T-helper 2 cell (primary cell): ENCODE measurements around the gene NLRP9.
"Not testable (repeated sequence)": the region's sequence is repeated elsewhere in the genome, so short reads cannot be mapped to it uniquely, and the experiment has no call there.

Experiments used
- DNase-seq, 5 experiments: peaks; one replicate each; pipeline versions ENCODE4 v3.0.0 to v3.0.0-alpha.2; 2012 to 2022
- total RNA-seq, 2 donors: gene quantifications; one replicate each; lab custom pipeline; 2026; lab: John Stamatoyannopoulos, UW

NLRP9 gene
- total RNA-seq: 0 reads per million in 2 donors

DNA sequence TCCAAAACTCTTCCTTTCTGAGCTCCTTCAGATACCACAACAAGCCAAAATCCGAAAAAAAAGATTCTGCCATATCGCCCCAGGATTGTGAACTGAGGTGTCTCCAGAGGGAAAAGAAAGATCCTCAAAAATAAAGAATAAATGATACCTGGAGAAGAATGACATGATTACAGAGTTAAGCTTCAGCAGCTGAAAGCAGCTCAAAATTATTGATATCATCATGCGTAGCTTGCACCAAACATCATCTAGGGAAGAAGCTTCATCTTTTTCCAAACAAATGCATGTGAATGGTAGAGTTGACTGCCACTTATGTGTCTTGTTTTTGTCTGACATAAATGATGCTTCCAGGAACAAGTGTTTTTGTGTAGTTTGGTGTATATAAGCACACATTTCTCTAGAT is at the start of gene NLRP9:
NLRP9 (minus strand) TSS at position 101 of the 400 bp plus-strand sequence; CDS start at position 73, 28 bp downstream.
- DNase-seq: no peak

DNA sequence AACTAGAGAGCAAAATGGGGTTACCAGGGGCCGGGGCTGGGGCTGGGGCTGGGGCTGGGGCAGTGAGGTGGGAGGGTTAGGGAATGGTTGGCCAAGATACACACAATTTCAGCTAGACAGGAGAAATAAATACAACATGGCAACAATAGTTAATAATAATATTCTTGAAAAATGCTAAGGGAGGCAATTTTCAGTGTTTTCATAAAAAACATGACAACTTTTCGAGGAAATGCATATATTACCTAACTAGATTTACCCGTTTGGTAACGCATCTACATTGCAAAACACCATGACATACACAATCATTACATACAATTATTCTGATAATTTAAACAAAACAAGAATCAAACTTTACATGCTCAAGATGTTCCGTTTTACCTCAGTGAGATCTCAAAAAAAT is 42.9 kb upstream of the NLRP9 start:
- DNase-seq: no peak

DNA sequence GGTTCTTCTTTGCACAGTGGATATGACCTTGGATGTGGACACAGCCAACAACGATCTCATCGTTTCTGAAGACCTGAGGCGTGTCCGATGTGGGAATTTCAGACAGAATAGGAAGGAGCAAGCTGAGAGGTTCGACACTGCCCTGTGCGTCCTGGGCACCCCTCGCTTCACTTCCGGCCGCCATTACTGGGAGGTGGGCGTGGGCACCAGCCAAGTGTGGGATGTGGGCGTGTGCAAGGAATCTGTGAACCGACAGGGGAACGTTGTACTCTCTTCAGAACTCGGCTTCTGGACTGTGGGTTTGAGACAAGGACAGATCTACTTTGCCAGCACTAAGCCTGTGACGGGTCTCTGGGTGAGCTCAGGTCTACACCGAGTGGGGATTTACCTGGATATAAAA is 40.1 kb upstream of the NLRP9 start:
- DNase-seq: no peak

GRCh38 chr19:55777528-55777927 is 39.3 kb upstream of the NLRP9 start:
- no peak for DNase-seq

DNA sequence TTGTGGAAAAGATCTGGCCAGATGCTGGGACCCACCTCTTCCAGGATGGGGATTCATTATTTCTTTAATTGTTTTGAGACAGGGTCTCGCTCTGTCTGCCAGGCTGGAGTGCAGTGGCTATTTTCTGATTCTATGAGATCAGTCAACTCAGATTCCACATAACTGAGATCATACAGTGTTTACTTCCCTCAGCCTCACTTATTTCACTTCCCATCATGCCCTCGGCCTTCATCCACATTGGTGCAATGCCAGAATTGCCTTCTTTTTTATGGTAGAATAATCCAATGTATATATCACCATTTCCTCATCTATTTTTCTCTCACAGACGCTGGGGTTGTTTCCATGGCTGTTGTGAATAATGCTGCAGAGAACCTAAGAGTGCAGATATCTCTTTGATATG is 31.4 kb upstream of the NLRP9 start:
- not testable (repeated sequence) for DNase-seq

GRCh38 chr19:55768818-55769217 is 30.6 kb upstream of the NLRP9 start, which contains the start of gene RFPL4AL1:
TSS of gene RFPL4AL1 (plus strand) at chr19:55769118. CDS start at chr19:55771805, 2,687 bp downstream.
- DNase-seq: not testable (repeated sequence)

DNA sequence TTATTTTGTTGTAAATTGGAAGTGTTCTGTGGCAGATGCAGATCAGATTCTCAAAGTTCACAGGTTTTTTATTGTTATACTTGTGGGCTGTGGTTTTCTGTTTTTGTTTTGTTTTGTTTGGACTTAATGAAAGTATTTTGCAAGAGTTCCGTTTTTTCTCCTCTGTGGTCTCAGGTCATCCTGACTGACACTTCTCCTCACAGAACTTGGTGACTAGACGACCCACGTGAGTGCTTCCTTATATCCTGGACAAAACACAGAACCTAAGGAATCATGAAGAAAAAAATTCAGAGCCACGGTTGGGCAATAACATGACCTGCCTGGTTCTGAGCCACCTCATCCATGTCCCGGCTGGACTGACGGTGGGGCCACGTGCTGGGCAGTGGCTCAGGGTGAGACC is 28.3 kb upstream of the NLRP9 start:
- DNase-seq: no peak

GRCh38 chr19:55758797-55759196 is 20.6 kb upstream of the NLRP9 start, which contains the start of gene RFPL4A:
TSS of gene RFPL4A (plus strand) at chr19:55759097. CDS start at chr19:55761801, 2,704 bp downstream.
- DNase-seq: not testable (repeated sequence)

GRCh38 chr19:55756808-55757207 is 18.6 kb upstream of the NLRP9 start:
- DNase-seq: not testable (repeated sequence)

GRCh38 chr19:55753401-55753800 is 15.2 kb upstream of the NLRP9 start:
- no peak for DNase-seq

GRCh38 chr19:55750715-55751114 is 12.5 kb upstream of the NLRP9 start:
- no peak for DNase-seq

DNA sequence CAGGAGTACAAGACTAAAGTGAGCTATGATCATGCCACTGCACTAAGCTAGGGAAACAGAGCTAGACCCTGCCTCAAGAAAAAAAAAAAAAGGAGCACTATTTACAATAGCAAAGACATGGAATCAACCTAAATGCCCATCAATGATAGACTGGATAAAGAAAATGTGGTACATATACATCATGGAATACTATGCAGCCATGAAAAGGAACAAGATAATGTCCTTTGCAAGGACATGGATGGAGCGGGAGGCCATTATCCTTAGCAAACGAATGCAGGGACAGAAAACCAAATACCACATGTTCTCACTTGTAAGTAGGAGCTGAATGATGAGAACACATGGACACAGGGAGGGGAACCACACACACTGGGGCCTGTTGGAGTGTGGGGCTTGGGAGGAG is 7.8 kb downstream of the NLRP9 start:
- not testable (repeated sequence) for DNase-seq

DNA sequence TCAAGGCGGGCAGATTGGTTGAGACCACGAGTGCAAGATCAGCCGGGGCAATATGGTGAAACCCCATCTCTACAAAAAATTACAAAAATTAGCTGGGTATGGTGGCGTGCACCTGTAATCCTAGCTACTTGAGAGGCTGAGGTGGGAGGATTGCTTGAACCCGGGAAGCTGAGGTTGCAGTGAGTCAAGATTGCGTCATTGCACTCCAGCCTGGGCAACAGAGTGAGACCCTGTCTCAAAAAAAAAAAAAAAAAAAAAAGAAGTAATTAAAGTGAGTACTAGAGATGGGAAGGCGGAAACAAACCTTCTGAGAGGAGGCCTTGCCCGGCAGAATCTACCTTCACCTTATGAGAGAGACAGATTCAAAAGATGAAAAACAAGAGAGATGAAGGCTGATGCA is 14.7 kb downstream of the NLRP9 start:
- DNase-seq: no peak

DNA sequence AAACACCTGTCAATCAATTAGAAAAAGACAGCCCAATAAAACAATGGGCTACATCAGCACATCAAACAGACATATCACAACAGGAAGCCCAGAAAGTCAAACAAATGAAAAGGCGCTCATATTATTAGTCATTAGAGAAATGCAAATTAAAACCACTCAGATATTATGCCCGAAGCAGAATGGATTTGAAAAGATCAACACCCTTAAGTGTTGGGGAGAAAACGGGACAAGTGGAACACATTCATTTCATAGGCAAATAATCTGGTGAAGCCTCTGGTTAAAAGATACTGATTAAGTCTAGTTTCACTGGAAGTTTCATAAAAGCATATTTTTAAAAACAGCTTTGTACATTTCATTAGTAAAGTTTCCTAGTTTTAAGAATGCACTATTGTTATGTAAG is 17.4 kb downstream of the NLRP9 start:
- no peak for DNase-seq

DNA sequence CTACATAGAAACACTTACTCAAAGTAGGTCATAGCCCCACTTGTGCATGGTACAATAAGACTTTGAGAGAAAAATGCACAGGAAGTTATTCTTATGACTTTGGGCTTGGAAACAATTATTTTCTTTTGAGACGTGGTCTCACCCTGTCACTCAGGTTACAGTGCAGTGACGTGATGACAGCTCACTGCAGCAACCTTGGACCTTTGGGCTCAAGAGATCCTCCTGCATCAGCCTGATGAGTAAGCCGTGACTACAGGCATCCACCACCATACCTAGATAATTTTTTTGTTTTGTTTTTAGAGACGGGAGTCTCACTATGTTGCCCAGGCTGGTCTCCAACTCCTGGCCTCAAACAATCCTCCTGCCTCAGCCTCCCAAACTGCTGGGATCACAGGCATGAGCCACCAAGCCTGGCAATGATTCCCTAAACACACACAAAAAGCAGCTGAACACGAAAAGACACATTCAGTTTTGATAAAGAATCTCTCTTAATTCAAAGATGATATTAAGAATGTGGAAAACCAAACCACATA is 17.9 kb downstream of the NLRP9 start:
- no peak for DNase-seq

DNA sequence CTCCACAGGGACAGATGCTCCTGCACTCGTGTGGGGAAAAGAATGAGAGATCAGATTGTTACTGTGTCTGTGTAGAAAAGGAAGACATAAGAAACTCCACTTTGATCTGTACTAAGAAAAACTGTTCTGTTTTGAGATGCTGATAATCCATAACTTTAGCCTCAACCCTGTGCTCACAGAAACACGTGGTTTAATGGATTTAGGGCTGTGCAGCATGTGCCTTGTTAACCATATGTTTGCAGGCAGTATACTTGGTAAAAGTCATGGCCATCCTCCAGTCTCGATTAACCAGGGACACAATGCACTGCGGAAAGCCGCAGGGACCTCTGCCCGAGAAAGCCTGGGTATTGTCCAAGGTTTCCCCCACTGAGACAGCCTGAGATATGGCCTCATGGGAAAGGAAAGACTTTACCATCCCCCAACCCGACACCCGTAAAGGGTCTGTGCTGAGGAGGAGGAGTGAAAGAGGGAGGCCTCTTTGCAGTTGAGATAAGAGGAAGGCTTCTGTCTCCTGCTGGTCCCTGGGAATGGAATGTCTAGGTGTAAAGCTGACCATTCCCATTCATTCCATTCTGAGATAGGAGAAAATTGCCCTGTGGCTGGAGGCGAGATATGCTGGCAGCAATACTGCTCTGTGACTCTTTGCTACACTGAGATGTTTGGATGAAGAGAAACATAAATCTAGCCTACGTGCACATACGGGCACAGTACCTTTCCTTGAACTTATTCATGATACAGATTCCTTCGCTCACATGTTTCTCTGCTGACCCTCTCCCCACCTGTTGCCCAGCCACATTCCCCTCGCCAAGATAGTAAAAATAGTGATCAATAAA is 20.1 kb downstream of the NLRP9 start:
- DNase-seq: not testable (repeated sequence)

- no peak for DNase-seq
Observed at GRCh38 chr19:55717251-55717650, 21.0 kb downstream of the NLRP9 start.

DNA sequence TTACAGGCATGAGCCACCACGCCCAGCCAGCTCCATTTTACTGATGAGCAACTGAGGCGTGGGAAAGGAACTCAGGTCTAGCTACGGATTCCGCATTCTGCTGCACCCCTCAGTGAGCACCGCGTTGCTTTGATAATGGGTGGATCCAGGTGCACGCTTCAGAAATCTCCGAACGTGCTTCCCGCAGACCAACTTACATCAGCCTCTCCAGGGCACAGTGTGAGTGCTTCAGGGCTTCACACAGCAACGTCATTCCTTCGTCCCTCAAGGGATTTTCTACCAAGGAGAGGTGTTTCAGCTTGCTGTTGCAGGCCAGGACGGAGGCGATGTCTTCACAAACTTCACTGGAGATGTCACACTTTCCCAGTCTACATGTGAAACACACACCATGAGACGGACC is 21.7 kb downstream of the NLRP9 start:
- DNase-seq: no peak

GRCh38 chr19:55712804-55713631 is 25.2 kb downstream of the NLRP9 start:
- DNase-seq: no peak

DNA sequence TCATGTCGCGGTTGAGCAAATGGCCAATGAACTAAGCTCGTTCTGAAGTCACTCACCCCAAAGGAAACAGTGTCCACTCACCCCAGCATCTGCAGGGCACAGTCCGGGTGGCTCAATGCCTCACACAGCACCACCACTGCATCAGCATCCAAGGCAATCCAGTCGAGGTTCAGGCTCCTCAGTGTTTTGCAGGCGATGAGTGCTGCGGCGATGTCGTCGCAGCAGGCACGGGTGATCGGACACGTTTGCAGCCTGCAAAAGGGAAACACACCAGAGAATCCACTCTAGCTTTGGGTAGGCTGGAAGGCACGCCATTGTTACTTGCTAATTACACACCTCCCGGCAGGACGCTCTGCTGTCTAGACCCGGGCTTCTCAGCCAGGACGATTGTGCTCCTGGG is 26.5 kb downstream of the NLRP9 start:
- no peak for DNase-seq

DNA sequence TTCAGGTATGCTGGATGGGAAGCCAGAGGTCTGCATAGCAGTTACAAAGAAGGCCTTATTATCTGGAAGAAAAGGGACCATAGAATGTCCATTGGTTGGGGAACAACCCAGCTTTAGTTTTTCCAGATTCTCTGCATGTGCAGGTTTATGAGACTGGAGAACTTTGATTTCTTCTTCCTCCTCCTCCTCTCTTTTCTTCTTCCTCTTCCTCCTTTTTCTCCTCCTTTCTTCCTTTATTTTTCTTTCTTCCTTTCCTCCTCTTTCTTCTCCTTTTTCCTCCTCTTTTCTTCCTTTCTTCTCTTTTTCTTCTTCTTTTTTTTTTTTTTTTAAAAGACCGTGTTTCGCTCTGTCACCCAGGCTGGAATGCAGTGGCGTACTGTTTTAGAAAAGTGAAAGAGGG is 32.2 kb downstream of the NLRP9 start:
- no peak for DNase-seq

GRCh38 chr19:55704494-55705245 is 33.5 kb downstream of the NLRP9 start:
- DNase-seq: no peak
